H1 (cell line): Measurements from ENCODE around the gene TBC1D20.

ENCODE experiments used
- EP300 ChIP-seq, 2 experiments: IDR thresholded peaks; 1 replicate in 1 of 2; 2 replicates in 1 of 2; pipeline ENCODE4 v1.6.1; 2011 to 2012; ENCODE audit warnings: low read depth in 2 of 2, low read length in 2 of 2, mild to moderate bottlenecking in 2 of 2, borderline replicate concordance in 1 of 2, inconsistent platforms in 1 of 2, moderate library complexity in 1 of 2
- MAFK ChIP-seq: IDR thresholded peaks from 2 replicates; pipeline ENCODE4 v1.6.1; 2012; ENCODE audit warnings: low read depth, mild to moderate bottlenecking, improper control_type of control experiment, low read length
- RBBP5 ChIP-seq: IDR thresholded peaks from 2 replicates; pipeline ENCODE4 v1.7.1; 2012; ENCODE audit warnings: low read depth, mild to moderate bottlenecking, inconsistent platforms, low read length, moderate library complexity, borderline replicate concordance
- ZNF274 ChIP-seq: IDR thresholded peaks from 2 replicates; pipeline ENCODE4 v1.7.0; 2012; ENCODE audit warnings: low read length, borderline replicate concordance; ENCODE audit errors: extremely low read depth
- TF ChIP-seq, protein P1 (sequence below), 3 experiments: IDR thresholded peaks; 1 replicate in 2 of 3; 2 replicates in 1 of 3; pipeline versions ENCODE4 v1.5.1 to v1.6.1; 2011; ENCODE audit warnings: low read length in 3 of 3, mild to moderate bottlenecking in 3 of 3, inconsistent platforms in 2 of 3, low read depth in 1 of 3, moderate library complexity in 1 of 3; ENCODE audit not compliant: insufficient read depth in 1 of 3; ENCODE audit errors: control extremely low read depth in 1 of 3
- TF ChIP-seq, protein P2 (sequence below): IDR thresholded peaks from 2 replicates; pipeline ENCODE4 v1.6.1; 2012; ENCODE audit warnings: inconsistent platforms

DNA sequence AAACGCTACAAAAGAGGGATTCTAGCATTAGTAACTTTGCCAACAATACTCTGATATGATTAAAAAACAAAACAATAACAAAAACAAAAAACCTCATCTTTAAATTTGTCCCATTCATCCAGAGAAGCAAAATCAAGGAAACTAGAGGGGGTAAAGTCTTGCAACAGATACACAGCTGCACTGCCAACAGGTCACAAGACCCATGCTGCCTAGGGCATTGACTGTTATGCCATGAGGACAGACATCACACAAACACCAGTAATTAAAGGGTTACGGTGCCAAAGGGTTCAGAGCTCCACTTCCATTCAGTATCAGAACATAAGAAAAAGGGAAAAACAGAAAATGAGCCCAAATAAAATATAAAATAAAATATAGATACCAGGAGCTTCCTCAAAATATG lies 1.6 kb downstream of the TBC1D20 start:
- TF ChIP-seq, protein P1, sequence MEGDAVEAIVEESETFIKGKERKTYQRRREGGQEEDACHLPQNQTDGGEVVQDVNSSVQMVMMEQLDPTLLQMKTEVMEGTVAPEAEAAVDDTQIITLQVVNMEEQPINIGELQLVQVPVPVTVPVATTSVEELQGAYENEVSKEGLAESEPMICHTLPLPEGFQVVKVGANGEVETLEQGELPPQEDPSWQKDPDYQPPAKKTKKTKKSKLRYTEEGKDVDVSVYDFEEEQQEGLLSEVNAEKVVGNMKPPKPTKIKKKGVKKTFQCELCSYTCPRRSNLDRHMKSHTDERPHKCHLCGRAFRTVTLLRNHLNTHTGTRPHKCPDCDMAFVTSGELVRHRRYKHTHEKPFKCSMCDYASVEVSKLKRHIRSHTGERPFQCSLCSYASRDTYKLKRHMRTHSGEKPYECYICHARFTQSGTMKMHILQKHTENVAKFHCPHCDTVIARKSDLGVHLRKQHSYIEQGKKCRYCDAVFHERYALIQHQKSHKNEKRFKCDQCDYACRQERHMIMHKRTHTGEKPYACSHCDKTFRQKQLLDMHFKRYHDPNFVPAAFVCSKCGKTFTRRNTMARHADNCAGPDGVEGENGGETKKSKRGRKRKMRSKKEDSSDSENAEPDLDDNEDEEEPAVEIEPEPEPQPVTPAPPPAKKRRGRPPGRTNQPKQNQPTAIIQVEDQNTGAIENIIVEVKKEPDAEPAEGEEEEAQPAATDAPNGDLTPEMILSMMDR (IDR thresholded peaks at IDR 0.05; ENCODE audit: control extremely low read depth in 1 of 3, insufficient read depth in 1 of 3, low read depth in 1 of 3, low read length in 3 of 3): no peak
- TF ChIP-seq ZNF274 (no peak), EP300 (IDR thresholded peaks at IDR 0.05; ENCODE audit: borderline replicate concordance in 1 of 2, low read depth in 2 of 2, low read length in 2 of 2) (no peak), RBBP5 (no peak), MAFK (no peak)
- TF ChIP-seq, protein P2, sequence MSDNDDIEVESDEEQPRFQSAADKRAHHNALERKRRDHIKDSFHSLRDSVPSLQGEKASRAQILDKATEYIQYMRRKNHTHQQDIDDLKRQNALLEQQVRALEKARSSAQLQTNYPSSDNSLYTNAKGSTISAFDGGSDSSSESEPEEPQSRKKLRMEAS: no peak
